GM12872 (cell line): ENCODE measurements around the gene ZMIZ2.

Source experiments
- TF ChIP-seq, protein P1 (sequence below): IDR thresholded peaks from 3 replicates; pipeline ENCODE4 v1.5.1; 2011; ENCODE audit warnings: low read depth, mild to moderate bottlenecking, low read length, moderate library complexity; ENCODE audit not compliant: insufficient read depth

ZMIZ2 gene

DNA sequence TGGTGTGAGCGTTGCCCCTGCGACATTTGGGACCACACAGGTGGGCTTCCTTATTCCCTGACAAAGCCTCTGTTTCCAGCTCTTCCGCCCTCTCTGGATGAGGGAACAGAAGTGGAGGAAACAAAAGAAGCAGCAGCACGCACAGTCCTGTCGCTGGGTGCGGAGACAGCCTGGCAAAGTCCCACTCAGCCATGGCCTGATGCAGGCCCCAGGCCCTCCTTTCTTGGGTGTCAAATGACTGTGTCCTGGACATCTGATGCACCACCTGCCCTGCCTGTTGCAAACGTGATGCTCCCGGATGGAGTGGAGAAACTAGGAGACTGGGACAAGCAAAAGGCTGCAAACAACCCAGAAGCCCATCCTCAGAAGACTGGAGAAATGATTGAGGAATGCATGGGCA lies 20.7 kb downstream of the ZMIZ2 start:
- TF ChIP-seq, protein P1, sequence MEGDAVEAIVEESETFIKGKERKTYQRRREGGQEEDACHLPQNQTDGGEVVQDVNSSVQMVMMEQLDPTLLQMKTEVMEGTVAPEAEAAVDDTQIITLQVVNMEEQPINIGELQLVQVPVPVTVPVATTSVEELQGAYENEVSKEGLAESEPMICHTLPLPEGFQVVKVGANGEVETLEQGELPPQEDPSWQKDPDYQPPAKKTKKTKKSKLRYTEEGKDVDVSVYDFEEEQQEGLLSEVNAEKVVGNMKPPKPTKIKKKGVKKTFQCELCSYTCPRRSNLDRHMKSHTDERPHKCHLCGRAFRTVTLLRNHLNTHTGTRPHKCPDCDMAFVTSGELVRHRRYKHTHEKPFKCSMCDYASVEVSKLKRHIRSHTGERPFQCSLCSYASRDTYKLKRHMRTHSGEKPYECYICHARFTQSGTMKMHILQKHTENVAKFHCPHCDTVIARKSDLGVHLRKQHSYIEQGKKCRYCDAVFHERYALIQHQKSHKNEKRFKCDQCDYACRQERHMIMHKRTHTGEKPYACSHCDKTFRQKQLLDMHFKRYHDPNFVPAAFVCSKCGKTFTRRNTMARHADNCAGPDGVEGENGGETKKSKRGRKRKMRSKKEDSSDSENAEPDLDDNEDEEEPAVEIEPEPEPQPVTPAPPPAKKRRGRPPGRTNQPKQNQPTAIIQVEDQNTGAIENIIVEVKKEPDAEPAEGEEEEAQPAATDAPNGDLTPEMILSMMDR = no peak

- TF ChIP-seq, protein P1 = no peak
Measured at GRCh38 chr7:44769776-44770294, 21.2 kb downstream of the ZMIZ2 start.

DNA sequence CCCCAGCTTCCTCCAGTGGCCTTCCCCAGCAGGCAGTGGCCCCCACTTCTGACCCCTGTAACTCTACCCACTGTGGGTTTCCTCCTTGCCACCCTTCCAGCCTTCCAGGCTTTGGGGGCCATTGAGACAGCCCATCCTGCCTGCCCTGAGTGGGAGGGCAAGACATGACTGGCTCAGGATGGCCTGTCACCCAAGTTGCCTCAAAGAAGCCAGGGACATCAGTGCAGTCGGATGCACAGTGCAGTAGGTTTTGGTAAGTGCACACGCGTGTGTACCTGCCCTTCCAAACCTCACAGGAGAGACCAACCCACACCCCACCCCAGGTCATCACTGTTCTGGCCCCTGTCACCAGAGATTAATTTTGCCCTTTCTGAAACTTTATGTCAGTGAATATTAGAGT lies 22.7 kb downstream of the ZMIZ2 start:
- TF ChIP-seq, protein P1 = no peak

GRCh38 chr7:44772440-44772839 lies 23.8 kb downstream of the ZMIZ2 start:
- TF ChIP-seq, protein P1 = no peak

GRCh38 chr7:44772867-44773266 lies 24.2 kb downstream of the ZMIZ2 start:
- TF ChIP-seq, protein P1 = no peak

- TF ChIP-seq, protein P1 = no peak
Measured at GRCh38 chr7:44775383-44776107, 26.9 kb downstream of the ZMIZ2 start.

DNA sequence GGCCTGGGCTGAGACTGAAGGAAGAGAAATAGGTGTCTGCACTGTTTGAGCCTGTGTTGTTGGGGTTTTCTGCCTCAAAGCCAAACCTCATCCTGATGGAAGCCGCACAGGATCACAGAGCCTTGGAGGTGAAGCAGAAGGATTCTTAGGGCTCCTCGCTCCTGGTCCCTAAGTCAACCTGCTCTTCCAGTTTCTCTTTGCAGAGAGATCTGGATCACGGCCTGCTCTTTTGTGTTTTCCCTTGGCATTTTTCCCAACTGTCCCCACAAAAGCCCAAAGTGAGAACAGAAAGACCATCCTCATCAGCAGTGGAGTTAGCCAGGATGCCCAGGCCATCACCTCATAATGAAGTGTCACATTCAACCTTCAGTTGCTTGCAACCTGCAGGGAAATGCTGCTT lies 27.6 kb downstream of the ZMIZ2 start:
- TF ChIP-seq, protein P1 = no peak
